Ovary (tissue), 3 donors: ENCODE measurements around the gene ENTR1.

Source experiments
- CTCF ChIP-seq, 3 donors: fragments of 450-650 bp in 2 of 3; fragments of 200-600 bp in 1 of 3; IDR thresholded peaks; one replicate each; pipeline versions ENCODE4 v1.5.1 to v1.8.0; 2016 to 2022; ENCODE audit warnings: antibody characterized with exemption in 3 of 3, mild to moderate bottlenecking in 1 of 3
- EP300 ChIP-seq: sonication (generic); formaldehyde crosslinking; IDR thresholded peaks from one replicate; pipeline ENCODE4 v1.6.1; 2017; ENCODE audit warnings: antibody characterized with exemption
- POLR2A ChIP-seq: fragments of 450-650 bp; IDR thresholded peaks from one replicate; pipeline ENCODE4 v1.6.1; 2017; ENCODE audit warnings: antibody characterized with exemption, mild to moderate bottlenecking, moderate library complexity
- donor health status: DM: no; HTN: no; CAD: no.

- TF ChIP-seq POLR2A (no peak), CTCF (IDR thresholded peaks at IDR 0.05) (no peak), EP300 (no peak)
These were observed 32.9 kb downstream of the ENTR1 start for GRCh38 chr9:136377341-136378169.
